Activated CD4-positive, alpha-beta T cell treated with anti-CD3 and anti-CD28 coated beads, Interleukin-2, amount 10 ng/mL, durations not matched to agents 7 days and 5 days (primary cell): ENCODE measurements around the gene SDCBP2. TPM values are rescaled to one million over a fixed set of nuclear protein-coding genes. Genes with fewer than 3 reads are reported as not detected.

Experiments
- CTCF ChIA-PET: fragments of 350-600 bp; sonication (Branson Sonifier 250); formaldehyde crosslinking; loops from one replicate; lab custom pipeline; 2021; ENCODE audit warnings: antibody characterized with exemption; lab: Charles Lee
- POLR2A ChIA-PET: fragments of 350-600 bp; sonication (Branson Sonifier 250); formaldehyde crosslinking; loops from one replicate; lab custom pipeline; 2021; ENCODE audit warnings: antibody characterized with exemption; lab: Charles Lee
- DNase-seq: peaks from one replicate; pipeline ENCODE4 v3.0.0-alpha.2; 2020
- H3K27ac Mint-ChIP-seq: one replicate; pipeline ENCODE4 v1.8.0; 2021; ENCODE audit warnings: mild to moderate bottlenecking, moderate library complexity, mixed read lengths
- H3K27me3 Mint-ChIP-seq: one replicate; pipeline ENCODE4 v1.8.0; 2021; ENCODE audit warnings: mixed read lengths
- H3K36me3 Mint-ChIP-seq: one replicate; pipeline ENCODE4 v1.8.0; 2021; ENCODE audit warnings: low read depth, mixed read lengths
- H3K4me1 Mint-ChIP-seq: one replicate; pipeline ENCODE4 v1.8.0; 2021; ENCODE audit warnings: mixed read lengths
- H3K4me3 Mint-ChIP-seq: one replicate; pipeline ENCODE4 v1.8.0; 2021; ENCODE audit warnings: mild to moderate bottlenecking, moderate library complexity, mixed read lengths
- H3K9me3 Mint-ChIP-seq: one replicate; pipeline ENCODE4 v1.8.0; 2021; ENCODE audit warnings: mixed read lengths
- total RNA-seq, 2 experiments: library from RNA; stranded (reverse); gene quantifications; one replicate each; pipeline ENCODE4 v1.2.3, GENCODE V29; 2021

SDCBP2 gene, protein sequence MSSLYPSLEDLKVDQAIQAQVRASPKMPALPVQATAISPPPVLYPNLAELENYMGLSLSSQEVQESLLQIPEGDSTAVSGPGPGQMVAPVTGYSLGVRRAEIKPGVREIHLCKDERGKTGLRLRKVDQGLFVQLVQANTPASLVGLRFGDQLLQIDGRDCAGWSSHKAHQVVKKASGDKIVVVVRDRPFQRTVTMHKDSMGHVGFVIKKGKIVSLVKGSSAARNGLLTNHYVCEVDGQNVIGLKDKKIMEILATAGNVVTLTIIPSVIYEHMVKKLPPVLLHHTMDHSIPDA
- 1 to 10 TPM; 1.4 to 2.2 TPM for total RNA-seq

DNA sequence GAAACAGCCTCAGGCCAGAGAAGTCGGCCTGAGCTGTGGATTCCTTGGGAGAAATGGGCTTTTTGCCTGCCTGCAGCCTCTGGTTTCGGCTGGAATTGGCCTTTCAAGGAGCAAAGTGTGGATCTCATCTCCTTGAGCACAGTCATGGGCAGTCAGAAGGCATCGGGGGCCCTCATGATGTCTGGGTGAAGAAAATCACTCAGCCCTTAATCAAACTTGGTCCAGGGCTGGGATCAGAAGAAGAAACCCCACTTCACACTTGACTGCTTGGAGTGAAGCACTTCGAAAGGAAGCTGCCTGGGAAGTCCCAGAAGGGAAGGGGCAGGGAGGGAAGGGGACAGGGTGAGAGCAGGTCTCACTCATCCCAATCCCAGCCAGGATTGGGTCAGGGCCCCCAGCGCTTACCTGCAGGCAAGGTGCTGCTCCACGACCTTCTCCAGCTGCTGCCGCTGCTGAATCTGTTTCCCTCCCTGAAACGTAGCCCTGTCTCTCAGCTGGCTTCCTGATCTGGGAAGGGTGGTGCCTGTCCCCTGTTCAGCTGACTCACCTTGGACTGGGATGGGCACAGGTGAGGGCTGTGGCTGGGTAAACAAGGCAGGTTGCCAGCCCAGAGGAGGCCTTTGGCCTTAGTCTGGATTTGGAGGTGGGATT is at the start of gene SDCBP2:
Gene SDCBP2 (minus strand): TSS at position 460 of the 651 bp plus-strand sequence. CDS start 8,723 bp downstream, outside the sequence.
- Mint-ChIP-seq H3K9me3 (no peaks in the 10 kb centered on the region), H3K27ac (peak within 1 kb of the TSS; percentile 88), H3K4me3 (peak within 1 kb of the TSS; percentile 22), H3K27me3 (no peaks in the 10 kb centered on the region), H3K4me1 (peaks cover 36% of the 10 kb centered on the region), H3K36me3 (peaks cover 26% of the 10 kb centered on the region)
- ChIA-PET POLR2A (interaction anchor here (0.6 kb wide), 1 partner anchor 16 kb away, joined by 5 read pairs; no protein-coding TSS in a partner anchor), CTCF (interaction anchor here (1.0 to 1.8 kb wide), 2 partner anchors 15 to 63 kb away, joined by 3 to 4 read pairs; no protein-coding TSS in a partner anchor)
- peak; percentile 5 for DNase-seq

DNA sequence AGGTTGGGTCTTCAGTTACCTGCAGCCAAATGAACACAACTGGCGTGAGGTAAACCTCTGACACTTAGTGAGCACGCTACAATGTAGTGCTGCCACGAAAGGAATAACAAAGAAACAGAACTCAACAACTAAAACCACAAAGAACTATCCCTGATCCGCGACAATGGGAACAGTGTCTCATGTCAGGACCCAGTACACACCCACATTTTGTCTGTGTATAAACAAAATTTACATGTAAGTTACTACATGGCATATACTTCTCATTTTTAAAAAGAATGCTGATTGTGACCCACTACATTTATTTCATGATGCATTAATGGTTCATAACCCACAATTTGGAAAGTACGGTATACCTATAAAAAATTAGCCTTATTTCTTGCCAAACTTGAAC is 49.8 kb upstream of the SDCBP2 start:
- H3K9me3 Mint-ChIP-seq: no peaks in the 10 kb centered on the region
- DNase-seq: no peak
- peaks cover 86% of the 10 kb centered on the region for H3K4me1 Mint-ChIP-seq
- POLR2A ChIA-PET: no interaction called here
- no peak overlapping the region for H3K27ac Mint-ChIP-seq
- peaks cover 50% of the 10 kb centered on the region for H3K36me3 Mint-ChIP-seq
- CTCF ChIA-PET: interaction anchor here (1.5 kb wide), 1 partner anchor 9 kb away, joined by 3 read pairs; no protein-coding TSS in a partner anchor
- H3K27me3 Mint-ChIP-seq: no peaks in the 10 kb centered on the region
- H3K4me3 Mint-ChIP-seq: no peak overlapping the region

DNA sequence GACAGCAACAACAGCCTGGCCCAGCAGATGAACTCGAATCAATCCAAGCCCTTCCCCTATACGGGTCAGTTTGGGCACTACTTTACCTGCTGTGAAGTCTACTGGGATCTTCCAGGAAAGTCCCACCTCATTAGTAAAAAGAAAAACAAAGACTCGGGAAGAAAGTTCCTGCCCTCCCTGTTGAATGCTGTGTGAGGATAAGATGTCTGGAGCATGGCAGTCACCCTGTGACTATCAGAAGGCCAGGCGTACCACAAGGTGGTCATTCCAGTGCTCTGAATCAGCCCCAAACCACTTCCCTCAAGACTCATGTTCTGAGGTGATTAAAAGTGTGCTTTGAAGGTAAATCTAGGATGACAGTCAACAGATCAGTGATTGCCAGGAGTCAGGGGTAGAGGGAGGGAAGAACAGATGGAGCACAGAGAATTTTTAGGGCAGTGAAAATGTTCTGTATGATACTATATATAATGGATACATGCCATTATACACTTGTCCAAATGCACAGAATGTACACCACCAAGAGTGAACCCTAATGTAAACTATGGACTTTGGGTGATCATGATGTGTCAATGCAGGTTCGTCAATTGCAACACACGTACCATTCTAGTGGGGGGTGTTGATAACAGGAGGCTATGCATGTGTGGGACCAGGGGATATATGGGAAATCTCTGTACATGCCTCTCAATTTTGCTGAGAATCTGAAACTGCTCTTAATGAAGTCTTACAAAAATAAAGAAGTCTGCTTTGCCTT is 49.2 kb upstream of the SDCBP2 start:
- ChIA-PET CTCF (interaction anchor here (1.1 kb wide), 1 partner anchor 10 kb away, joined by 4 read pairs; no protein-coding TSS in a partner anchor), POLR2A (no interaction called here)
- H3K27ac Mint-ChIP-seq: peak overlapping the region; percentile 6
- no peak overlapping the region for H3K4me3 Mint-ChIP-seq
- no peak for DNase-seq
- no peaks in the 10 kb centered on the region for H3K27me3 Mint-ChIP-seq
- peaks cover 88% of the 10 kb centered on the region for H3K4me1 Mint-ChIP-seq
- H3K9me3 Mint-ChIP-seq: no peaks in the 10 kb centered on the region
- H3K36me3 Mint-ChIP-seq: peaks cover 51% of the 10 kb centered on the region

DNA sequence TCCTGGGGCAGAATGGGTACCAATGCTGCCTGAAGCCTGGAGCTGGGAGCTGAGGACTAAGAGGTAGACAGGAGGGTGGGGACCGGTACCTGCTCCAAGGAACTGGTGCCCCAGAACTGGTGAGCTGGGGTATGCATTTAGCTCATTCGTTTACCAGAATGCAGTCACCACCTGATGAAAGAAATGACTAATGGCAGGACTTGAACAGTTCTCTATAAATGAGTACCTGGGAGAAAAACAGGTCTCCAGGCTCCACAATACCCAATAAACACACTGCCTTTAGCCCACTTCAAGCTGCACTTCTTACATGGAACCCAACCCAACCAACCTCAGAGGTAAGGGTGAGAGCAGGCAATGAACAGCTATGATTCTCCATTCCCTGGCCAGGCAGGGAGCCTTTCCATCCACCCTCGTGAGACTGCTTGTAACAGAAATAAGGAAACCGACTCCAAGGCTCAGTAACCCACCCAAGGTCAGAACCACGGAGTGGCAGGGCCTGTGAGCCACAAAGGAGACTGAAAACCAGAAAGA is 48.5 kb upstream of the SDCBP2 start:
- DNase-seq: no peak
- H3K4me3 Mint-ChIP-seq: no peak overlapping the region
- no peaks in the 10 kb centered on the region for H3K9me3 Mint-ChIP-seq
- ChIA-PET POLR2A (no interaction called here), CTCF (interaction anchor here (1.0 to 1.4 kb wide), 4 partner anchors 11 to 58 kb away, joined by 3 to 6 read pairs (median 4); no protein-coding TSS in a partner anchor)
- H3K27me3 Mint-ChIP-seq: no peaks in the 10 kb centered on the region
- peak overlapping the region; percentile 70 for H3K27ac Mint-ChIP-seq
- peaks cover 82% of the 10 kb centered on the region for H3K4me1 Mint-ChIP-seq
- H3K36me3 Mint-ChIP-seq: peaks cover 52% of the 10 kb centered on the region

DNA sequence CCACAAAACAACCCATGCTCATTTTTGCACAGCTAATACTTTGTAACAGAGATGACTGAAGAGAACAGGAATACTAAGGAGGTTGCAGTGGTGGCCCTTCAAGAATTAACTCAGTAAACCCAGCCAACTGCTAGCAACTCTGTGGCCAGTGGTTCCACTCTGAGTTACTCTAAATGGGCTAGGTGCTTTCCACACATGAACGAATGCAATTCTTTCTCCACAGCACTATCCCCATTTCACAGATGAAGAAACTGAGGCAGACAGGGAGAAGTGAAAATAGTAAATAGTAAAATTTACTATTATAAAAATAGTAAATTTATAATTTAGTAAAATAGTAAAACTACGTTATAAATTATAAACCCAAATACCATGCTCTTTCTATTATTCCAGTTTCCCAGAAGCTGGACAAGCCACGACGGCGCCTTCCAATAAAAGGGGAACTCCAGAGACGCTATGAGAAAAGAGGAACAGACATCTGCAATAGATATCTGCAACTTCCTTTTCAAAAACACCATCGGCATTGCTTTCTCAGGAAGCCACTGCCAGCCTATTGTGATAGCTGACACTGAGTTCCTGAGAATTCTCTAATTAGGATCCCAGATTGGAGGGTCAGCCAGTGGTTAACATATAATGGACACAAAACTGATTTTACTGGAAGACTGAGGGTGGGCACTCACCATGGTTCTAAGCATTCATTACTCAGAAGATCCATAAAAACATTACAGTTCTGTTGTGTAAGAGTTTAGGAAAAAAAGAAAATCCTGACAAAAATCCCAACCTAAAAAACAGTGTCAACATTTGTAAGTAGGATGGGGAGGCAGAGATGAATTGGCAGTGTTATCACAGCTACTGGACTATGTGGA is 47.7 kb upstream of the SDCBP2 start:
- peaks cover 56% of the 10 kb centered on the region for H3K36me3 Mint-ChIP-seq

DNA sequence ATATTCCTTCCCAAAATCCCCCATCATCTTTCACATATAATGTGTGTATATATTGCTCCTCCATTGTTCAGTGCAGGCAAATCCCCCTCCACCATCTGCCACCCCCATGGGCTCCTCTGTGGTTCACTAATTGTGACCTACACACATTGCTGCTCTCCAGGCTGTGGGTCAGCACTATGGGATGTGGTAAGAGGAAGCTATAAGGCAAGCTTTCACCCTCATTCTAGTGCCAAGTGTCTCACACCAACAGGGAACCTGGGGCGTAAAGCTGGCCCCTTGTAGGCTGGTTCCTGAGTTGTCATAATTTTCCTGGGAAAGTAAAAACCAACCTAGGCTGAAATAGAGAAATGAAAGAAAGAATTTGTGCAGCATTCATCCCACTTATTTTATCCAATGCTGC is 47.1 kb upstream of the SDCBP2 start:
- H3K9me3 Mint-ChIP-seq: no peaks in the 10 kb centered on the region
- POLR2A ChIA-PET: no interaction called here

More for the DNA sequence above, 47.7 kb upstream of the SDCBP2 start:
- peaks cover 83% of the 10 kb centered on the region for H3K4me1 Mint-ChIP-seq
- no peak for DNase-seq
- CTCF ChIA-PET: interaction anchor here (0.7 to 1.4 kb wide), 5 partner anchors 10 to 57 kb away, joined by 3 to 6 read pairs (median 4); no protein-coding TSS in a partner anchor
- POLR2A ChIA-PET: no interaction called here
- no peaks in the 10 kb centered on the region for H3K27me3 Mint-ChIP-seq
- H3K4me3 Mint-ChIP-seq: no peak overlapping the region
- H3K27ac Mint-ChIP-seq: peak overlapping the region; percentile 70
- H3K9me3 Mint-ChIP-seq: no peaks in the 10 kb centered on the region

DNA sequence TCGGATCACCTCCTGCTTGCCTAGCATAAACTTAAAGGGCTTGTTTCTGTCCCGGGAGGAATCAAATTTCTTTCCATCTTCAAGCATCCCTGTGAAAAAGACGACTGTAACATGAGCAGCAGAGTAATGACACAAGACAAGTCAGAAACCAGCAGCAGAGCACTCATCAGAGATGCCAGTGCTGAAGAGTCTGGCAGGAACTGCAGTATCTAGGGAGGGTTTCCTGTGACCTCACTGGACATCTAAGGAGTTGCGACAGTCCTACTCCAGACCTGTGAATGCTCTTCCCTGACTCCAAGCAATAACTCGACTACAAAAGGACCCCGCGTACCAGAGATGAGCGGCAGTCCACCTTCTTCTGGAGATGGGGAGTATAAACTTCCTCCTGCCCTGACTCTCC is 46.6 kb upstream of the SDCBP2 start:
- CTCF ChIA-PET: no interaction called here
- Mint-ChIP-seq H3K36me3 (peaks cover 61% of the 10 kb centered on the region), H3K4me1 (peaks cover 81% of the 10 kb centered on the region), H3K27ac (peak overlapping the region; percentile 62), H3K4me3 (no peak overlapping the region), H3K9me3 (no peaks in the 10 kb centered on the region), H3K27me3 (no peaks in the 10 kb centered on the region)
- DNase-seq: no peak
- POLR2A ChIA-PET: no interaction called here

More for the DNA sequence above, 47.1 kb upstream of the SDCBP2 start:
- Mint-ChIP-seq H3K36me3 (peaks cover 61% of the 10 kb centered on the region), H3K27me3 (no peaks in the 10 kb centered on the region), H3K27ac (peak overlapping the region; percentile 62), H3K4me3 (no peak overlapping the region), H3K4me1 (peaks cover 83% of the 10 kb centered on the region)
- no peak for DNase-seq
- CTCF ChIA-PET: interaction anchor here (0.7 to 1.4 kb wide), 2 partner anchors 9 to 56 kb away, joined by 3 read pairs; no protein-coding TSS in a partner anchor

DNA sequence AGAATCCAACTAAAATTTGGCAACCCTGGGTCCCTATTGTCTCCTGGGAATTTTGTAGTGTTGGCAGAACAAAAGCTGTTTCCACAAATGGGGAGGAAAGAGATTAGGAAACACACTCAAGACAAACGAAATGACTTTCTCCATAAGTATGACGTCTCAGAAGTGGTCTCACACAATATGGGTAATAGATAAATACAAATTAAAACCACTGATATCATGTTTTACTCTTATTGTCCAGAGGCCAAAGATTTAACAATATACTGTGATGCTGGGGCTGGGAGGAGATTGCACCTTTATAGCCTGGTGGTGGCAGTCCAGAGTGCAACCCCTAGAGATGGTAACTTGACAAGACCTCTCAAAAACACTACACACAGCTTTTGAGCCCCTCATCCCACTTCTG is 45.3 kb upstream of the SDCBP2 start:
- no peak overlapping the region for H3K4me3 Mint-ChIP-seq
- DNase-seq: no peak

DNA sequence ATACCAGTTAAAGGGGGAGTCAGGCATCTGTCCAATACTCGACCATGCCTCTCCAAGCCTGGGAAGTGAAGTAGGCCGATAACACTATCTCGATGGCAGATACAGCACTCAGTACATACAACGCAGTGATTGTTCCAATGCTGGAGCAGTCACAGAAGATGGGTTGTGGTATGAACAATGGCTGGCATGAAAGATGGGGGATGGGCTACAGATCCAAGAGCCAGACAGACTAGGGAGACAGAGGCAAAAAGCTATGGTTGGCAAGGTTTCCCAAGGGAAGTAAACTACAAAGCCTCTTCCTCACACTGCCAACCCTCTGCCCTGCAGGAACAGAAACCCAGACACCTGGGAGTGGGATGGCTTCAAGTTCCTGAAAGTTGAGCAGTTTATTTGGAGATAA is 44.7 kb upstream of the SDCBP2 start:
- Mint-ChIP-seq H3K27ac (no peak overlapping the region), H3K4me1 (peaks cover 65% of the 10 kb centered on the region)
- POLR2A ChIA-PET: no interaction called here

More for the DNA sequence above, 45.3 kb upstream of the SDCBP2 start:
- peaks cover 61% of the 10 kb centered on the region for H3K36me3 Mint-ChIP-seq
- H3K4me1 Mint-ChIP-seq: peaks cover 71% of the 10 kb centered on the region
- POLR2A ChIA-PET: no interaction called here
- H3K9me3 Mint-ChIP-seq: no peaks in the 10 kb centered on the region
- CTCF ChIA-PET: no interaction called here
- no peaks in the 10 kb centered on the region for H3K27me3 Mint-ChIP-seq
- no peak overlapping the region for H3K27ac Mint-ChIP-seq

DNA sequence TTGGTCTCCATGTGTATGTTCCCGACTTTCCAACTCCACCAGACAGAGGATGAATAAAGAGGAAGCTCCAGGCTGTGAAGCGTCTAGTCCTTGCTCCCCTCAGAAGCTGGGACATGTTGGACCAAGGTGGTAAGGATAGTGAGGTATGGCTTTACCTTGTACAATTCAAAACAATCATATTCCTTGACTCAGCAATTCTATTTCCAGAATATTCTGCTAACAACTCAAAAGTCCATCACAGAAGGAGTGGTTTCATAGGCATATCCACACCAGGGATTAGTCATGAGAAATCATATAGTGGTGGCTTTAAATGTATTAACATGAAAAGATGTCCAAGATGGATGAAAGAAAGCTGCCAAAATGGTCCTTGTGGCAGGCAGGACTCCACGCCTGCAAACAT is 44.1 kb upstream of the SDCBP2 start:
- Mint-ChIP-seq H3K4me1 (peaks cover 60% of the 10 kb centered on the region), H3K36me3 (peaks cover 64% of the 10 kb centered on the region), H3K27me3 (no peaks in the 10 kb centered on the region), H3K9me3 (no peaks in the 10 kb centered on the region), H3K4me3 (no peak overlapping the region), H3K27ac (no peak overlapping the region)
- ChIA-PET POLR2A (no interaction called here), CTCF (interaction anchor here (1.1 kb wide), 1 partner anchor 24 kb away, joined by 3 read pairs; no protein-coding TSS in a partner anchor)
- DNase-seq: no peak

More for the DNA sequence above, 44.7 kb upstream of the SDCBP2 start:
- Mint-ChIP-seq H3K9me3 (no peaks in the 10 kb centered on the region), H3K27me3 (no peaks in the 10 kb centered on the region), H3K36me3 (peaks cover 63% of the 10 kb centered on the region), H3K4me3 (no peak overlapping the region)
- no peak for DNase-seq
- CTCF ChIA-PET: no interaction called here

DNA sequence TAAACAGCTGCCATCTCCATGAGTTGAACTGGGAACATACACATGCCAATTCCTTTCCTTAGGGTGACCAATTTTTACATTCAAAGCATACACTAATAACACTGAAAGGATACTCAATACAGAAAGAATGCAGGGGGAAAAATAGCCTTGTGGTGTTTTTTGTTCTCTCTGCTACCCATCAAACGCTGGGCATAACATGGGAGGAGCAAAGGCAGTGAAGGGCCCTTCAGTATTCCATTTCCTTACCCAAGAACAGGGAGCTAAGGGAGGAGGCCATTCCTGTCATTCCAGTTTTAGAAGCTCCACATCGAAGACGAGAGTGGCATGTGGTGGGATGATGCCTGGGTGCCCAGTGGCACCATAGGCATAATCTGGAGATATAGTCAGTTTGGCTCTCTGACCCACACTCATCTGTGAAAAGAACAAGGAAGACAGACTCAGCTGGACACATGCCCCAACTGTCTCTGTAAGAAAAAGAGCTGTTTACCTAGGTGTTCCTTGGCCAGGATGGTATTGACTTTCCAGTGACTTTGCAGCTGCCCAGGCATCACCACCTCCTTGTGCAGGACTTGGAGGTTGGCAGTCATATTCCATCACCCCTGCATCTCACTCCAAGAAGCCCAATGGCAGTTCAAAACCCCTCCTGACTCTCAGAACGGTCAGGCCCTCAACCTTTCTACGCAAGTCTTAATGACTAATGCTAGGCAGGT is 43.0 kb upstream of the SDCBP2 start:
- Mint-ChIP-seq H3K9me3 (no peaks in the 10 kb centered on the region), H3K36me3 (peaks cover 66% of the 10 kb centered on the region), H3K4me1 (peaks cover 51% of the 10 kb centered on the region), H3K27ac (no peak overlapping the region), H3K4me3 (no peak overlapping the region), H3K27me3 (no peaks in the 10 kb centered on the region)
- ChIA-PET CTCF (interaction anchor here (1.1 to 1.6 kb wide), 3 partner anchors 12 to 23 kb away, joined by 3 read pairs; no protein-coding TSS in a partner anchor), POLR2A (no interaction called here)
- no peak for DNase-seq
